Measurements from ENCODE around the gene ALKBH2.

DNA sequence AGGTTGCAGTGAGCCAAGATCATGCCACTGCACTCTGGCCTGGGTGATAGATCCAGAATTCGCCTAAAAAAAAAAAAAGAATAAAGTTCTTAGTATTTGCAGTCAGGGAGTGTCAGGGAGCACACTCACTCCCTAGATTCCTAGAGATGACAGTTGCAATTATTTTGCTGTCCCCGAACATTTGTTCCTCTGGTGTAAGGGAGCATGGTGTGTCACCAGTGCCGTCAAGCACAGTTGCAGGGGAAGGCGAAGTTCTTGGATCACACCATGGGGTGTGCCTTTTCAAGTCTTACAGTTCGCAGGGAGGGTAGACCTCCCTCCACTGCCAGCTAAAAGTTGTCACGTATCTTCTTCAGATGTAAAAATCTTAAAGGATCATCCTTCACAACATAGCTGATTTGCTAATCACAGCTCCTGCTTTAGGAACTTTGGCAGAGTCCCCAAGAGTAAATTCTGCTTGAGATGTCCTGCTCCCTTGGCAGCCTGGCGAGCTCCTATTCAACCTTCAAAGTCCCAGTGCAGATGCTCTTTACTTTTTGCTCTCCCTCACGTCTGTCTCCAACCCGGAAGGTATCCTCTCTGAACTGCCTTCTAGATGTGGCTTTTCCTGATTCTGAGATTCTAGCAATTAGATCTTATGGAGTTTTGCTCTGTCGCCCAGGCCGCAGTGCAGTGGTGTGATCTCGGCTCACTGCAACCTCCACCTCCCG is 34.4 kb upstream of the ALKBH2 start:
- TF ChIP-seq, protein P1, sequence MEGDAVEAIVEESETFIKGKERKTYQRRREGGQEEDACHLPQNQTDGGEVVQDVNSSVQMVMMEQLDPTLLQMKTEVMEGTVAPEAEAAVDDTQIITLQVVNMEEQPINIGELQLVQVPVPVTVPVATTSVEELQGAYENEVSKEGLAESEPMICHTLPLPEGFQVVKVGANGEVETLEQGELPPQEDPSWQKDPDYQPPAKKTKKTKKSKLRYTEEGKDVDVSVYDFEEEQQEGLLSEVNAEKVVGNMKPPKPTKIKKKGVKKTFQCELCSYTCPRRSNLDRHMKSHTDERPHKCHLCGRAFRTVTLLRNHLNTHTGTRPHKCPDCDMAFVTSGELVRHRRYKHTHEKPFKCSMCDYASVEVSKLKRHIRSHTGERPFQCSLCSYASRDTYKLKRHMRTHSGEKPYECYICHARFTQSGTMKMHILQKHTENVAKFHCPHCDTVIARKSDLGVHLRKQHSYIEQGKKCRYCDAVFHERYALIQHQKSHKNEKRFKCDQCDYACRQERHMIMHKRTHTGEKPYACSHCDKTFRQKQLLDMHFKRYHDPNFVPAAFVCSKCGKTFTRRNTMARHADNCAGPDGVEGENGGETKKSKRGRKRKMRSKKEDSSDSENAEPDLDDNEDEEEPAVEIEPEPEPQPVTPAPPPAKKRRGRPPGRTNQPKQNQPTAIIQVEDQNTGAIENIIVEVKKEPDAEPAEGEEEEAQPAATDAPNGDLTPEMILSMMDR (IDR thresholded peaks at IDR 0.05) = no peak
- TF ChIP-seq POLR2A (IDR thresholded peaks at IDR 0.05) = no peak

Measured in adrenal gland (tissue), 5 donors.